HepG2 (cell line): ENCODE data around the gene HSPA1L. TPM values are rescaled to one million over a fixed set of nuclear protein-coding genes. Genes with fewer than 3 reads are reported as not detected.
A peak's percentile ranks its signal among the peaks of the same experiment; 100 is the strongest.

Experiments
- CCAR2 ChIP-seq: fragments of 200-400 bp; formaldehyde crosslinking; optimal IDR thresholded peaks from 2 replicates; pipeline ENCODE3; 2018; ENCODE audit warnings: low read depth, mild to moderate bottlenecking, low read length, moderate library complexity
- FOXC1 ChIP-seq: sonication (generic); formaldehyde crosslinking; IDR thresholded peaks from 2 replicates; pipeline ENCODE4 v1.8.0; 2022; ENCODE audit warnings: mild to moderate bottlenecking, missing genetic modification reagents, borderline replicate concordance
- HES4 ChIP-seq: sonication (generic); formaldehyde crosslinking; IDR thresholded peaks from 2 replicates; pipeline ENCODE4 v1.9.0; 2021; ENCODE audit warnings: mild to moderate bottlenecking, missing genetic modification reagents, borderline replicate concordance
- HIVEP1 ChIP-seq: sonication (generic); formaldehyde crosslinking; IDR thresholded peaks from 2 replicates; pipeline ENCODE4 v1.4.0; 2020; ENCODE audit warnings: mild to moderate bottlenecking, missing genetic modification reagents
- ISX ChIP-seq: sonication (generic); formaldehyde crosslinking; conservative IDR thresholded peaks from 2 replicates; pipeline ENCODE4 v1.5.0; 2020; ENCODE audit warnings: missing genetic modification reagents
- MAZ ChIP-seq, 2 experiments: sonication (generic) in 1 of 2; formaldehyde crosslinking in 1 of 2; IDR thresholded peaks; 2 replicates each; pipeline versions ENCODE4 v1.5.0 to v1.6.1; 2012 to 2020; ENCODE audit warnings: low read depth in 2 of 2, mild to moderate bottlenecking in 2 of 2, borderline replicate concordance in 1 of 2, improper control_type of control experiment in 1 of 2, low read length in 1 of 2, missing genetic modification reagents in 1 of 2, moderate library complexity in 1 of 2
- MLLT10 ChIP-seq: sonication (generic); formaldehyde crosslinking; IDR thresholded peaks from 2 replicates; pipeline ENCODE4 v1.4.0; 2020; ENCODE audit warnings: missing genetic modification reagents
- NFYB ChIP-seq: sonication (generic); formaldehyde crosslinking; IDR thresholded peaks from 2 replicates; pipeline ENCODE4 v1.4.0; 2020; ENCODE audit warnings: missing genetic modification reagents
- PRMT3 ChIP-seq: sonication (generic); formaldehyde crosslinking; IDR thresholded peaks from 2 replicates; pipeline ENCODE4 v1.8.1; 2022; ENCODE audit warnings: low read depth, mild to moderate bottlenecking, moderate library complexity, missing genetic modification reagents, borderline replicate concordance
- RAD21 ChIP-seq: fragments of 450-650 bp; formaldehyde crosslinking; IDR thresholded peaks from 2 replicates; pipeline ENCODE4 v1.5.0; 2020; ENCODE audit warnings: mild to moderate bottlenecking
- RBM22 ChIP-seq: fragments of 200-400 bp; formaldehyde crosslinking; optimal IDR thresholded peaks from 2 replicates; pipeline ENCODE3; 2017; ENCODE audit warnings: mild to moderate bottlenecking, low read length, moderate library complexity
- RFXANK ChIP-seq: IDR thresholded peaks from 2 replicates; pipeline ENCODE4 v1.6.1; 2016
- RFXAP ChIP-seq: sonication (generic); formaldehyde crosslinking; IDR thresholded peaks from 2 replicates; pipeline ENCODE4 v1.4.0; 2020; ENCODE audit warnings: missing genetic modification reagents, borderline replicate concordance
- SIX1 ChIP-seq: sonication (generic); formaldehyde crosslinking; IDR thresholded peaks from 2 replicates; pipeline ENCODE4 v1.4.0; 2020; ENCODE audit warnings: missing genetic modification reagents, borderline replicate concordance
- SP2 ChIP-seq: sonication (generic); formaldehyde crosslinking; IDR thresholded peaks from 2 replicates; pipeline ENCODE4 v1.5.1; 2020; ENCODE audit warnings: mild to moderate bottlenecking, missing genetic modification reagents
- SRSF9 ChIP-seq: fragments of 200-400 bp; formaldehyde crosslinking; IDR thresholded peaks from 2 replicates; pipeline ENCODE4 v1.6.1; 2018; ENCODE audit warnings: borderline replicate concordance, mild to moderate bottlenecking, low read depth, low read length; ENCODE audit not compliant: insufficient read depth, poor library complexity, severe bottlenecking
- TBX2 ChIP-seq: sonication (generic); formaldehyde crosslinking; IDR thresholded peaks from 2 replicates; pipeline ENCODE4 v1.5.0; 2020; ENCODE audit warnings: missing genetic modification reagents, mild to moderate bottlenecking, borderline replicate concordance
- ZNF10 ChIP-seq: sonication (generic); formaldehyde crosslinking; IDR thresholded peaks from 2 replicates; pipeline ENCODE4 v1.4.0; 2020; ENCODE audit warnings: mild to moderate bottlenecking, low read depth, missing genetic modification reagents, borderline replicate concordance
- ZNF556 ChIP-seq: sonication (generic); formaldehyde crosslinking; IDR thresholded peaks from 2 replicates; pipeline ENCODE4 v1.4.0; 2020; ENCODE audit warnings: mild to moderate bottlenecking, missing genetic modification reagents, borderline replicate concordance
- polyA plus RNA-seq, 8 experiments: library from polyadenylated mRNA; depleted of rRNA in 3 of 8; stranded (reverse) in 7 of 8; unstranded in 1 of 8; fragments of >200 nt; fragmentation: Illumina TruSeq in 4 of 8; extraction: Trizol in 4 of 8; gene quantifications; 2 replicates each; pipeline versions ENCODE4 v1.2.1 to v1.2.3, GENCODE V29; 2011 to 2016; ENCODE audit warnings: low read depth in 4 of 8, missing spikeins in 1 of 8, mixed read lengths in 1 of 8; ENCODE audit not compliant: insufficient read depth in 1 of 8
- total RNA-seq, 5 experiments: library from RNA; depleted of rRNA; stranded (reverse); fragments of >200 nt; fragmentation: Illumina TruSeq; extraction: Trizol; gene quantifications; 2 replicates each; pipeline ENCODE4 v1.2.3, GENCODE V29; 2016; ENCODE audit warnings: low read depth in 1 of 5
- TF ChIP-seq, protein P1 (sequence below): sonication (generic); formaldehyde crosslinking; IDR thresholded peaks from 2 replicates; pipeline ENCODE4 v1.4.0; 2020; ENCODE audit warnings: missing genetic modification reagents, borderline replicate concordance
- TF ChIP-seq, protein P2 (sequence below): sonication (generic); formaldehyde crosslinking; IDR thresholded peaks from 2 replicates; pipeline ENCODE4 v1.4.0; 2020; ENCODE audit warnings: mild to moderate bottlenecking, missing genetic modification reagents
- TF ChIP-seq, protein P3 (sequence below): sonication (generic); formaldehyde crosslinking; conservative IDR thresholded peaks from 2 replicates; pipeline ENCODE4 v1.8.0; 2022; ENCODE audit warnings: mild to moderate bottlenecking, moderate library complexity, missing genetic modification reagents

The HSPA1L gene
- total and polyA plus RNA-seq, 2 of the 13 experiments (the other 11 are each of a cell fraction or from before 2014, with no cell fraction given), result 0.55 to 1.0 TPM

DNA sequence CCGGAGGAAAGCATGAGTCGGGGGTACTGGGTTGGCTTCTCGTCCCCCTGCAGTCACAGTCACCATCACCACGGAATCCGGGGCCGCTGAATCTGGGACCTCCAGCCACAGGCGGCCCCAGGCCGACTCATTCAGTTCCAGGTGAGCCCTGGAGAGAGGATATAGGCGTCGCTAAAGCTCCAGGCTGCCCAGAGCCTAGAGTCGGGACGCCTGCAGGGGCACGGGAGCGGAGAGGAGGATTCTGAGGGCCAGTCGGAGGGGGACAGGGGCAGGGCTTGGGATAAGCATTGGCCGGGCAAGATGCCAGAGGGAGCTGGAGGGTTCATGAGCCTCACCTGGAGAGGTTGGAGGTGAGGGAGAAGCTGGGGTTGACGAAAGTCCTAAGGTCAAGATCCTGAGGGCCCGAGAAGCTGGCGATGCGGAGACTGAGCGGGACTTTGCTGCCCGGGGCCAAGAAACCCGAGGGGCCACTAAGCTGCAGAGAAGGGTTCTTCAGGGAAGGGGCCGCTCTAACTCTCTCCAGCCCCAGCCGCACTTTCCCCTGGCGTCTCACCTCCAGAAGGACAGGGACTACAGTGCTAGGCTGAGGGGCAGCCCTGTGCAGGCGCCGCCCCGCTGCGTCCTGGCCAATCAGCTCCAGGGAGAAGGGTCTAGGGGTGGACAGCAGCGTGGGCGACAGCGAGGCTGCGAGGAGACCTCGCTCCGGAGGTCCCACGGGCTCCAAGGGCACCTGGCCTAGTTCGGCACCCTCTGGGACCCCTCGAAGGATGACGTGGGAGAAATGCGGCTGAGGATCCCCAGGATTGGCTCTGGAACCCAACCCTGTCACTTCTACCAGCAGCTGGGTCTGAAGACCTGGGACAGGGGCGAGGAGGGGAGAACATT is 48.9 kb downstream of the HSPA1L start (continued):
- TF ChIP-seq, protein P1, sequence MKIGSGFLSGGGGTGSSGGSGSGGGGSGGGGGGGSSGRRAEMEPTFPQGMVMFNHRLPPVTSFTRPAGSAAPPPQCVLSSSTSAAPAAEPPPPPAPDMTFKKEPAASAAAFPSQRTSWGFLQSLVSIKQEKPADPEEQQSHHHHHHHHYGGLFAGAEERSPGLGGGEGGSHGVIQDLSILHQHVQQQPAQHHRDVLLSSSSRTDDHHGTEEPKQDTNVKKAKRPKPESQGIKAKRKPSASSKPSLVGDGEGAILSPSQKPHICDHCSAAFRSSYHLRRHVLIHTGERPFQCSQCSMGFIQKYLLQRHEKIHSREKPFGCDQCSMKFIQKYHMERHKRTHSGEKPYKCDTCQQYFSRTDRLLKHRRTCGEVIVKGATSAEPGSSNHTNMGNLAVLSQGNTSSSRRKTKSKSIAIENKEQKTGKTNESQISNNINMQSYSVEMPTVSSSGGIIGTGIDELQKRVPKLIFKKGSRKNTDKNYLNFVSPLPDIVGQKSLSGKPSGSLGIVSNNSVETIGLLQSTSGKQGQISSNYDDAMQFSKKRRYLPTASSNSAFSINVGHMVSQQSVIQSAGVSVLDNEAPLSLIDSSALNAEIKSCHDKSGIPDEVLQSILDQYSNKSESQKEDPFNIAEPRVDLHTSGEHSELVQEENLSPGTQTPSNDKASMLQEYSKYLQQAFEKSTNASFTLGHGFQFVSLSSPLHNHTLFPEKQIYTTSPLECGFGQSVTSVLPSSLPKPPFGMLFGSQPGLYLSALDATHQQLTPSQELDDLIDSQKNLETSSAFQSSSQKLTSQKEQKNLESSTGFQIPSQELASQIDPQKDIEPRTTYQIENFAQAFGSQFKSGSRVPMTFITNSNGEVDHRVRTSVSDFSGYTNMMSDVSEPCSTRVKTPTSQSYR (CRISPR knock-in tag), result no peak
- no peak for TF ChIP-seq MLLT10 (CRISPR knock-in tag)
- TF ChIP-seq HIVEP1 (CRISPR knock-in tag), result peak; percentile 92
- TF ChIP-seq RFXANK (CRISPR knock-in tag), result peak; percentile 30; the same call in 1 of the 2 replicates
- TF ChIP-seq ZNF556 (CRISPR knock-in tag), result no peak
- TF ChIP-seq FOXC1 (CRISPR knock-in tag), result 0 out of 2 replicates have a peak, but pooled peaks have one; percentile 44
- no peak for TF ChIP-seq ISX (CRISPR knock-in tag)
- TF ChIP-seq, protein P2, sequence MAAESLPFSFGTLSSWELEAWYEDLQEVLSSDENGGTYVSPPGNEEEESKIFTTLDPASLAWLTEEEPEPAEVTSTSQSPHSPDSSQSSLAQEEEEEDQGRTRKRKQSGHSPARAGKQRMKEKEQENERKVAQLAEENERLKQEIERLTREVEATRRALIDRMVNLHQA (CRISPR knock-in tag), result no peak
- 0 out of 2 replicates have a peak, but pooled peaks have one; percentile 8 for TF ChIP-seq RAD21 (CRISPR knock-in tag)
- no peak for TF ChIP-seq CCAR2
- no peak for TF ChIP-seq SRSF9
- TF ChIP-seq SIX1, result no peak
- no peak for TF ChIP-seq RBM22
- TF ChIP-seq ZNF10 (CRISPR knock-in tag), result no peak
- TF ChIP-seq PRMT3 (CRISPR knock-in tag), result no peak
- no peak for TF ChIP-seq MAZ (IDR thresholded peaks at IDR 0.05; ENCODE audit: borderline replicate concordance, low read depth, low read length)
- no peak for TF ChIP-seq MAZ (CRISPR knock-in tag; IDR thresholded peaks at IDR 0.05; ENCODE audit: low read depth)
- TF ChIP-seq, protein P3, sequence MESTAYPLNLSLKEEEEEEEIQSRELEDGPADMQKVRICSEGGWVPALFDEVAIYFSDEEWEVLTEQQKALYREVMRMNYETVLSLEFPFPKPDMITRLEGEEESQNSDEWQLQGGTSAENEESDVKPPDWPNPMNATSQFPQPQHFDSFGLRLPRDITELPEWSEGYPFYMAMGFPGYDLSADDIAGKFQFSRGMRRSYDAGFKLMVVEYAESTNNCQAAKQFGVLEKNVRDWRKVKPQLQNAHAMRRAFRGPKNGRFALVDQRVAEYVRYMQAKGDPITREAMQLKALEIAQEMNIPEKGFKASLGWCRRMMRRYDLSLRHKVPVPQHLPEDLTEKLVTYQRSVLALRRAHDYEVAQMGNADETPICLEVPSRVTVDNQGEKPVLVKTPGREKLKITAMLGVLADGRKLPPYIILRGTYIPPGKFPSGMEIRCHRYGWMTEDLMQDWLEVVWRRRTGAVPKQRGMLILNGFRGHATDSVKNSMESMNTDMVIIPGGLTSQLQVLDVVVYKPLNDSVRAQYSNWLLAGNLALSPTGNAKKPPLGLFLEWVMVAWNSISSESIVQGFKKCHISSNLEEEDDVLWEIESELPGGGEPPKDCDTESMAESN, result 0 out of 2 replicates have a peak, but pooled peaks have one; percentile 82
- TF ChIP-seq HES4 (CRISPR knock-in tag), result no peak
- TF ChIP-seq TBX2 (CRISPR knock-in tag), result peak; percentile 75; the same call in 1 of the 2 replicates
- TF ChIP-seq NFYB (CRISPR knock-in tag), result peak; percentile 71
- 0 out of 2 replicates have a peak, but pooled peaks have one; percentile 35 for TF ChIP-seq RFXAP (CRISPR knock-in tag)
- peak; percentile 51 for TF ChIP-seq SP2 (CRISPR knock-in tag)
